NCI-H146 treated with DMSO at 0.1 percent for 48 hours (cell line): ENCODE data around the gene GARNL3.

Experiments
- DNase-seq: peaks from one replicate; lab custom pipeline; 2025; ENCODE audit not compliant: unreplicated experiment; lab: John Stamatoyannopoulos, UW

The GARNL3 gene

GRCh38 chr9:127423934-127424675 lies 159.5 kb downstream of the GARNL3 start, which contains the start of gene ZNF79:
ZNF79 (plus strand) TSS chr9:127424382; CDS start chr9:127424788, 406 bp downstream.
- peak; percentile 64 for DNase-seq

DNA sequence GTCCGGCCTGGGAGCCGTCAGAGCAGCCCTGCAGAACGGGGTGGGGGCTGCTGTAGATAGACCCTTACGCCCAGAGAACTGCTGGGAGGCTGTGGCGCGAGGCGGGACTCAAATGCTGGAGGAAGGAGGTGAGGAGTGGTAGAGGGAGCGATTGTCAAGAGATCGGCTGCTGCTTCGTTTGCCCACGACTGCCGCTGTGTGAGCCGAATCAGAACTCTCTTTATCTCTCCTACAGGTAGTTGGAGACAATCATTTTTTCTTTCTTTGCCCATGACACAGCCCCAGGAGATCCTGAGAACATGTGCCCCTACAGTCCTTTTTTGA lies 160.1 kb downstream of the GARNL3 start:
- DNase-seq = no peak

- no peak for DNase-seq
Measured at GRCh38 chr9:127426756-127427155, 162.2 kb downstream of the GARNL3 start.

GRCh38 chr9:127428348-127428747 lies 163.8 kb downstream of the GARNL3 start:
- no peak for DNase-seq

DNA sequence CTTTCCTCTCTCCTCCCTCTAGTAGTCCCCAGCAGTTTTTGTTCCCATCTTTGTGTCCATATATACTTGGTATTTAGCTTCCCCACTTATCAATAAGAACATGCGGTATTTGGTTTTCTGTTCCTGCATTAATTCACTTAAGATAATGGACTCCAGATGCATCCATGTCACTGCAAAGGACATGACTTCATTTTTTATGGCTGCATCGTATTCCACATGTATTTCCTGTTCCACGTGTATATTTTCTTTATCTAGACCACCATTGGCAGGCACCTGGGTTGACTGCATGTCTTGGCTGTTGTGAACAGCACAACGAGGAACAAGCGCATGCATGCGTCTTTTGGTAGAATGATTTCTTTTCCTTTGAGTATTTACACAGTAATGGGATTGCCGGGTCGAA lies 165.8 kb downstream of the GARNL3 start:
- no peak for DNase-seq

DNA sequence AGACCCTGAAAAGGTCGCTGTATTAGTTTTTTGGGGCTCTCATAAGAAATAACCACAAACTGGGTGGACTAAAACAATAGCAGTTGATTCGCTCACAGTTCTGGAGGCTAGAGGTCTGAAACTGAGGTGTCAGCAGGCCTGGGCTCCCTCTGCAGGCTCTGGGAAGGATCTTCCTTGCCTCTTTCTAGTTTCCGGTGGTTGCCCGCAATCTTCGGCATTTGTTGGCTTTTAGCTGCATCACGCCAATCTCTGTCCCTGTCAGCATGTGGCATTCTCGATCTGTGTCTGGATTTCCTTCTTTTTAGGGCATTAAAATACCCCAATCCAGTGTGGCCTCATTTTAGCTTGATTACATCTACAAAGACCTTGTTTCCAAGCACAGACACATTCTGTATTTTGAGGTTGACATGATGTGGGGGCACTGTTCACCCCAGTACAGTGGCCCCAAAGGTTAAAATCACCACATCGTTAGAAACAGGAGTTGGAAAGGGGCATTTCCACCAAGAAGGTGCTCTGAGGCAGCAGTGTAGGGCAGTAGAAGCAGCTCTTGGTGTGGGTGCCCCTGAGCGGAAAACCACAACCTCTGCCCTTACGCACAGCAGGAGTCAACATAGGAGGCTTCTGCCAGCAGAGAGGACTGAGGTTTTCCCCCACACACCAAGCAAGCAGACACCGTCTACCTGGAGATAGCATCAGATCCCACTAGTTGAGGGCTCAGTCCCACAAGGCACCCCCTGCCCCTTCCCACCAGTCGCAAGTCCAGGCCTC lies 173.1 kb downstream of the GARNL3 start:
- no peak for DNase-seq

DNA sequence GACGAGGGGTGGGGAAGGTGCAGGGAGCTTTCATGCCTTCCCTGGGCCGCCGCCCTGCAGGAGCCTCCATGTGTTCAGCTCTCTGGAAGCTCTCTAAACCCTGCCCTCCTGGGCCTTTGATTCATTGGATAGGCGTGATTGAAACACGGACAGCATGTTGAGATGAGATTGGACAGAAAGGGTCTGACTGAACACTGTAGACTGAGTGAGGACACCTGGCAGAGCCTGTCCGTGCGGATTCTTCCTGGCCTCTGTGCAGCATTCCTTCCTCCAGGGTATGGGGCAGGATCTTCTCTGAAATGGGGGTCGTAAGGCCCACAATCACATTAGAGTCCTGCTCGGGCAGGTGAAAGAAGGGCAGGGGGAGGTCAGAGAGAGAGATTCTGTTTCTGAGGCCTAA lies 173.8 kb downstream of the GARNL3 start:
- no peak for DNase-seq
